ENCODE measurements around the gene DSTN.

The DSTN gene

DNA sequence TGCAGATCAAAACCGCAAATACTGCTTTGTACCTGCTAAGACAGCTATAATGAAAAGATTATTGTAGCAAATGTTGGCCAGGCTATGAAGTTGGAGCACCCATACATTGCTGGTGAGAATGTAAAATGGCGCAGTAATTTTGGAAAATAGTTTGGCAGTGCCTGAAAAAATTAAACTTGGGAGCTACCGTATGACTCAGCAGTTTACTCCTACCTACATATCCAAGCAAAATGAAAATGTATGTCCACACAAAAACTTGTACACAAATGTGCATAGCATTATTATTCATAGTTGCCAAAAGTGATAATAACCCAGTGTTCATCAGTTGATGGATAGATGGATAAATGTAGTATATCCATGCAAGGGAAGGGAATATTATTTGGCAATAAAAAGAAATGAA, 13.3 kb downstream of the DSTN start:
- no peak for DNase-seq (ENCODE audit: low spot score)

DNA sequence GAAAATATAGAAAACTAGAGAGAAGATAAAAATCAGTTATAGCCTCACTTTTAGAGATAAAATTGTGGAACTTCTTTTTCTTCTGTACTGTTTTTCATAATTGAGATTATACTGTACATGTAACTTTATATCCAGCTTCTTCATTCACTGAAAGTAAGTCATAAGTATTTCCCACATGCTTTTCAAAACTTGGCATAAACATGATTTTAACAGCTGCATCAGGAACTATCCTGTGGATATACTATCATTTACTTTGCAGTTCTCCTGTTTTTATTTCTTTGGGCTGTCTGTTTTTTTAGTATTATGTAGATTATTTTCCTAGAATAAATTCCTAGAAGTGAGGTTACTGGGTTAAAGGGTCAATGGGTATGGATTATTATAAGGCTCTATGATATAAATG, 14.8 kb downstream of the DSTN start:
- DNase-seq (ENCODE audit: low spot score): no peak

GRCh38 chr20:17586250-17586649, 16.4 kb downstream of the DSTN start:
- no peak for DNase-seq (ENCODE audit: low spot score)

DNA sequence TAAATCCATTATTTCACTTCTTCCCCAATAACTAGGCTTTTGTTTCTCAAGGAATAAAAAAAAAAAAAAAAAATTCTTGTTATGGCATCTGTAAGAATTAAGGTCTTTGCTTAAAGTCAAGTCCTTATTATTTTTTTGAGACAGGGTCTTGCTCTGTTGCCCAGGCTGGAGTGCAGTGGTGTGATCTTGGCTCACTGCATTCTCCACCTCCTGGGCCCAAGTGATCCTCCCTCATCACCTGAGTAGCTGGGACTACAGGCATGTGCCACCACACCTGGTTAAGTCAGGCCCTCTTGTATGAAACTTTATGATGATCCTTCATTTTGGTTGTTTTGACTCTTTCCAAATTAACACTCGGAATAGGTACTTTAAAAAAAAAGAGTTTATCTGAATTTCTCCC, 17.3 kb downstream of the DSTN start:
- DNase-seq (ENCODE audit: low spot score): no peak

GRCh38 chr20:17587824-17588223, 17.9 kb downstream of the DSTN start:
- DNase-seq (ENCODE audit: low spot score): no peak

- DNase-seq (ENCODE audit: low spot score): no peak
Measured at GRCh38 chr20:17589161-17589834, 19.4 kb downstream of the DSTN start.

- no peak for DNase-seq (ENCODE audit: low spot score)
Measured at GRCh38 chr20:17590245-17590644, 20.4 kb downstream of the DSTN start.

DNA sequence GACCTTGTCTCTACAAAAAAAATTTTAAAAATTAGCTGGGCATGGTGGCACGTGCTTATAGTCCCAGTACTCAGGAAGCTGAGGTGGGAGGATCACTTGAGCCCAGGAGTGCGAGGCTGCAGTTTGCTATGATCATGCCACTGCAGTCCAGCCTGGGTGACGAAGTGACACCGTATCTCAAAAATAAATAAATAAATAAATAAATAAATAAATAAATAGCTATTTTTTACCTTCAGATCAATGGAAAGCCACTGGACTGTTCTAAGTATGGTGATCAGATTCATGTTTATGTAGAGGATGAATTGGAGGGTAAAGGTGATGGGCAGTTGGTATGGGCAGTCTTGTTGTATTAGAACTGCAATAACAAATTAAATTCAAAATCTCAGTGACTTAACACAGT, 24.0 kb downstream of the DSTN start:
- DNase-seq (ENCODE audit: low spot score): no peak

- no peak for DNase-seq (ENCODE audit: low spot score)
Measured at GRCh38 chr20:17594443-17594842, 24.6 kb downstream of the DSTN start.

GRCh38 chr20:17595856-17596255, 26.0 kb downstream of the DSTN start:
- DNase-seq (ENCODE audit: low spot score): no peak

DNA sequence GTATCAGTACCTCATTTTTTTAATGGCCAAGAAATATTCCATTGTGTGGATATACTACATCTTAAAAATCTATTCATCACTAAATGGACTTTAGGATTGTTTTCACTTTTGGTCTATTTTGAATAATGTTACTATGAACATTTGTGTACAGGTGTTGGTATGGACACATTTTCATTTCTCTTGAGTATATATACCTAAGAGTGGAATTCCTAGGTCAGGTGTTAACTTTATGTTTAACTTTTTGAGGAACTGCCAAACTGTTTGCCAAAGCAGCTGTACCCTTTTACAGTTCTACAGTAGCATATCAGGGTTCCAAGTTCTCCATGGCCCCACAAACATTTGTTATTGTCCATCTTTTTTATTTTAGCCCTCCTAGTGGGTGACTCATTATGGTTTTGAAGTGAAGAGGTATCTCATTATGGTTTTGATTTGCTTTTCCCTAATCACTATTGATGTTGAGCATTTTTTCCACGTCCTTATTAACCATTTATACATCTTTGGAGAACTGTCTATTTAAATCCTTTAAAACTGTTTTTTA, 28.2 kb downstream of the DSTN start:
- no peak for DNase-seq (ENCODE audit: low spot score)

GRCh38 chr20:17601957-17602356, 32.1 kb downstream of the DSTN start:
- DNase-seq (ENCODE audit: low spot score): no peak

- DNase-seq (ENCODE audit: low spot score): no peak
Measured at GRCh38 chr20:17602493-17602892, 32.6 kb downstream of the DSTN start.

GRCh38 chr20:17605131-17605660, 35.3 kb downstream of the DSTN start:
- DNase-seq (ENCODE audit: low spot score): no peak

- no peak for DNase-seq (ENCODE audit: low spot score)
Measured at GRCh38 chr20:17606001-17606400, 36.1 kb downstream of the DSTN start.

GRCh38 chr20:17608701-17609497, 39.0 kb downstream of the DSTN start:
- no peak for DNase-seq (ENCODE audit: low spot score)

- DNase-seq (ENCODE audit: low spot score): no peak
Measured at GRCh38 chr20:17609811-17610377, 40.0 kb downstream of the DSTN start.

DNA sequence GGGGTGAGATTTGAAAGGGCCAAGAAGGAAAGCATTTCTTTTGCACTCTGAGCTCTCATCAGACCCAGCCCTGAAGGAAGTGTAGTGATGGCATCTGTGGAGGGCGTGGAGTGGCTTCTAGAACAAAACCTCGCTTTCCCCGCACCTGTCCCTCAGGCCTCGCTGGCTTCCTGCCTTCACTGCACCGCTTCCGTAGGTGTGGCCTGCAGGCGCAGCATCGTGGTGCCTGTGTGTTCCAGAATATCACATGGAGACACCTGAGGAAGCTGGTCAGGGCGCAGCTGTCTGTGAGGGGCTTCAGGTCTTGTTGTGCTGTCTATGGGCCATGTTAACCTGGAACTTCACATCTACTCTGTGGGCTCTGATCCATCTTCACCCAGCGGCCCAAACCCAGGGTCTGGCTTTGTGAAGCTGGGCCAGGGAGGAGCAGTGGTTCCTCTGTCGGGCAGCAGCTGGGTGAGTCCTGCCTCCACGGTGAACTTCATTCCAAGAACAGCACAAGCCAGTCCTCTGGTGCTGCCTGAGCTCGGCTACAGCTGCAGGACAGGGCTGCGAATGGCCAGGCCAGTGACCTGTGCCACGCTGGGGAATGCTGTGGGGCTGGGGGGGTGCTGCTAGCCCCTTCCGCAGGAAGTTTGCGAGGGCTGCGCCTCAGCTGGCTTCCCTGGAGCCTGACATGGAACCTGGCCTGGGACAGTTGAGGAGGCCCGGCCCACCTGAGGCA, 40.9 kb downstream of the DSTN start:
- no peak for DNase-seq (ENCODE audit: low spot score)

GRCh38 chr20:17611290-17611539, 41.3 kb downstream of the DSTN start:
- DNase-seq (ENCODE audit: low spot score): peak; percentile 18

GRCh38 chr20:17611540-17612286, 41.8 kb downstream of the DSTN start:
- no peak for DNase-seq (ENCODE audit: low spot score)

- no peak for DNase-seq (ENCODE audit: low spot score)
Measured at GRCh38 chr20:17612287-17612991, 42.6 kb downstream of the DSTN start.
